ENCODE measurements around the gene BTG4. TPM values are rescaled to one million over a fixed set of nuclear protein-coding genes. Genes with fewer than 3 reads are reported as not detected.

The BTG4 gene
- total and polyA plus RNA-seq, 2 of the 8 experiments (the other 6 are each of a cell fraction or from before 2014, with no cell fraction given) = 0.06 TPM; not detected in 1

DNA sequence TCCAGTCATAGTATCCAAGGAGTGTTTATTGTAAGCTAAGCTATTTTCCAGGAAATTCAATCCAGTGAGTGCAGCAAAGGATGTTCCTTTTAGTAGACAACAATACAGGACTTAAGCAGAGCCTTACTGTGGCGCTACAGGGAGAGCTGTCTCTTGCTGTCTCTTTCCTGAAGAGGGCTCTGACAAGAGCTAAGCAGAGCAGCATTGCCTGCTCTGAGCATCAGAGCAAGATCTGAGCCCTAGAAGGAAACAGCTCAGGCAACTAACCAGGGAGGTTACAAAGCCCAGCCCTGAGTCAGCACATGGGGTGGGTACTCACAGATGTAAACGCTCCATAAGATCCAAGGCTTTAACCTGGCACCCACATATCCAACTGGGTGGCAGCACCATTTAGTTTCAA lies 36.3 kb upstream of the BTG4 start (continued):
- TF ChIP-seq ZNF274 (IDR thresholded peaks at IDR 0.05; ENCODE audit: borderline replicate concordance, extremely low read depth, low read length) (no peak), SIRT6 (IDR thresholded peaks at IDR 0.05; ENCODE audit: low read length) (no peak)

All from H1 (cell line).